Progenitor cell of endocrine pancreas (in vitro differentiated cells): ENCODE results near the gene TAAR5. TPM values are rescaled to one million over a fixed set of nuclear protein-coding genes. Genes with fewer than 3 reads are reported as not detected.
"Not testable (repeated sequence)": the region's sequence is repeated elsewhere in the genome, so short reads cannot be mapped to it uniquely, and the experiment has no call there.

ENCODE experiments used
- DNase-seq: peaks from one replicate; pipeline ENCODE4 v3.0.0; 2021; ENCODE audit warnings: low spot score; ENCODE audit not compliant: unreplicated experiment
- H3K27ac Mint-ChIP-seq: 2 replicates; pipeline ENCODE4 v1.8.0; 2021; ENCODE audit warnings: mild to moderate bottlenecking, moderate library complexity, mixed read lengths
- H3K27me3 Mint-ChIP-seq: 2 replicates; pipeline ENCODE4 v1.8.0; 2021; ENCODE audit warnings: mixed read lengths
- H3K36me3 Mint-ChIP-seq: 2 replicates; pipeline ENCODE4 v1.8.0; 2022; ENCODE audit warnings: mixed read lengths; ENCODE audit not compliant: insufficient read depth
- H3K4me1 Mint-ChIP-seq: 2 replicates; pipeline ENCODE4 v1.8.0; 2021; ENCODE audit warnings: low read depth, mixed read lengths
- H3K4me3 Mint-ChIP-seq: 2 replicates; pipeline ENCODE4 v1.8.0; 2021; ENCODE audit warnings: low read depth, mild to moderate bottlenecking, moderate library complexity, mixed read lengths
- H3K9me3 Mint-ChIP-seq: 2 replicates; pipeline ENCODE4 v1.8.0; 2021; ENCODE audit warnings: low read depth, mixed read lengths
- total RNA-seq: library from RNA; stranded (reverse); gene quantifications from 2 replicates; pipeline ENCODE4 v1.2.1, GENCODE V29; 2021
- TF ChIP-seq, protein P1 (sequence below): fragments of 200-600 bp; sonication (generic); IDR thresholded peaks from one replicate; pipeline ENCODE4 v1.5.0; 2021; ENCODE audit warnings: antibody characterized with exemption, mild to moderate bottlenecking; ENCODE audit not compliant: unreplicated experiment

Gene TAAR5
- total RNA-seq, 1 donor from 2014 or later = not detected

DNA sequence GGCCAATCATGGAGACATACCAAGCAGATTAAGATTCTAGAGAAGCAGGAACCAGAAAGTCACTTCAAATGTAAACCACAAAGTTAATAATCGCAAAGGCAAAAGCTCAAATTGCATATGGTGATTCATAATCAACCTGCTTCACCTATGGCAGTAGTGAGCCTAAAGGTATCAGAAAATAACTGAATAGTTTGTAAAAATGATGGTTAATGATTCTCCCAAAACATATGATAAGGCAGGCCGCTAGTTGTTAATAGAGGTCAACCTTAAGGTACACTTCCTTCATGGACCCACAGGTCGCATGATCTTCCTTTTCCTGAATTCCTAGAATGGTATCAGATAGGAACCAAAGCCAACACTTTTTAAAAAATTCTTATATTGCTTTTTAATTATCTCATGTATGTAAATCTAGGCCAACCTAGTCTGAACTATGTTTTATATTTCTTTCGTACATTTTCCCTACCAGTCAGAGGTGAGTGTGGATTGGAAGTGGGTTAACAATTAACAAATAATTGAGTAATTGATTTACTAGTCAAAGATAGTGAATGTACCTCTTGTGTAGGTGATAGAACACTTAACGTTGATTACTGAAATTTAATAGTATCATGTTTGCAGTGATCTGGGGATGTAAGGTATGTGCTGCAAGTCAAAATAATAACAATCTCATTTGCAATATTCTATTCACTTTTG, 18.1 kb upstream of the TAAR5 start:
- Mint-ChIP-seq H3K27me3 (no peaks in the 10 kb centered on the region), H3K27ac (no peak overlapping the region), H3K4me3 (no peak overlapping the region), H3K36me3 (peaks cover 3% of the 10 kb centered on the region), H3K9me3 (peaks cover 10% of the 10 kb centered on the region), H3K4me1 (peaks cover 19% of the 10 kb centered on the region)
- TF ChIP-seq, protein P1, sequence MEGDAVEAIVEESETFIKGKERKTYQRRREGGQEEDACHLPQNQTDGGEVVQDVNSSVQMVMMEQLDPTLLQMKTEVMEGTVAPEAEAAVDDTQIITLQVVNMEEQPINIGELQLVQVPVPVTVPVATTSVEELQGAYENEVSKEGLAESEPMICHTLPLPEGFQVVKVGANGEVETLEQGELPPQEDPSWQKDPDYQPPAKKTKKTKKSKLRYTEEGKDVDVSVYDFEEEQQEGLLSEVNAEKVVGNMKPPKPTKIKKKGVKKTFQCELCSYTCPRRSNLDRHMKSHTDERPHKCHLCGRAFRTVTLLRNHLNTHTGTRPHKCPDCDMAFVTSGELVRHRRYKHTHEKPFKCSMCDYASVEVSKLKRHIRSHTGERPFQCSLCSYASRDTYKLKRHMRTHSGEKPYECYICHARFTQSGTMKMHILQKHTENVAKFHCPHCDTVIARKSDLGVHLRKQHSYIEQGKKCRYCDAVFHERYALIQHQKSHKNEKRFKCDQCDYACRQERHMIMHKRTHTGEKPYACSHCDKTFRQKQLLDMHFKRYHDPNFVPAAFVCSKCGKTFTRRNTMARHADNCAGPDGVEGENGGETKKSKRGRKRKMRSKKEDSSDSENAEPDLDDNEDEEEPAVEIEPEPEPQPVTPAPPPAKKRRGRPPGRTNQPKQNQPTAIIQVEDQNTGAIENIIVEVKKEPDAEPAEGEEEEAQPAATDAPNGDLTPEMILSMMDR = no peak
- no peak for DNase-seq

DNA sequence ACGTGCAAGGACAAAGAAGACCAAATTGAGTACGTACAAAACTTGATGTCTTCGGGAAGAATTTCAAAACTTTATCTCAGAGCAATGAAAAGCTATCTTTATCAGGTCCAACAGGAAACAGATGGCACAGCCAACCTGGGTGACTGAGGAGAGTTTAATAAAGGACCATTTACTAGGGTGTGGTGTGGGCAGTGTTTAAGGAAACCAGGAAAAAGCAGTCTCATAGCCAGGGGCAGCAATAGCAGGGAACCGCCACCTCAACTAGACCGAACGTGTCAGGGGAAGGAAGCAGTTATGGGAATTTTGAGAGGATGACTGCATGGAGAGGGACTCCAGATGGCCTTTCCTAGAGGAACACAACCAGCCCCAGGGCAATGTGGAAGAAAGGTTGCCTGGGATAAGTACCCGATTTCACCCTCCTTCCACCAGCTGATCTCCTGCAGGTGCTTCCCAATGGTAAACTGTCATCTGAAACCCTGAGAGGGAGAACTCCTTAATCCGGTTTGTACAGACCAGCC, 15.2 kb upstream of the TAAR5 start:
- TF ChIP-seq, protein P1 = no peak
- no peak for DNase-seq
- H3K27ac Mint-ChIP-seq = no peak overlapping the region
- H3K27me3 Mint-ChIP-seq = no peaks in the 10 kb centered on the region
- H3K36me3 Mint-ChIP-seq = peaks cover 3% of the 10 kb centered on the region
- peaks cover 7% of the 10 kb centered on the region for H3K4me1 Mint-ChIP-seq
- H3K4me3 Mint-ChIP-seq = no peak overlapping the region
- H3K9me3 Mint-ChIP-seq = peaks cover 10% of the 10 kb centered on the region

DNA sequence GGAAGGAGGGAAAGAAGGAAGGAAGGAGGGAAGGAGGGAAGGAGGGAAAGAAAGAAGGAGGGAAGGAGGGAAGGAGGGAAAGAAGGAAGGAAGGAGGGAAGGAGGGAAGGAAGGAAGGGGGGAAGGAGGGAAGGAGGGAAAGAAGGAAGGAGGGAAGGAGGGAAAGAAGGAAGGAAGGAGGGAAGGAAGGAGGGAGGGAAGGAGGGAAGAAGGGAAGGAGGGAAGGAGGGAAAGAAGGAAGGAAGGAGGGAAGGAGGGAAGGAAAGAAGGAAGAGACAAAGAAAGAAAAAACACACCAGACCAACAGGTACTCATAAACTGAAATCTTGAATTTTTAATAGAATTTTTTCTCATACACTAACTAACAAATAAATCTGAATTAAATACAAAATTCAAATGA, 11.4 kb upstream of the TAAR5 start:
- H3K9me3 Mint-ChIP-seq, H3K27ac Mint-ChIP-seq, DNase-seq, H3K4me1 Mint-ChIP-seq, H3K36me3 Mint-ChIP-seq, H3K4me3 Mint-ChIP-seq, H3K27me3 Mint-ChIP-seq: not testable (repeated sequence)

DNA sequence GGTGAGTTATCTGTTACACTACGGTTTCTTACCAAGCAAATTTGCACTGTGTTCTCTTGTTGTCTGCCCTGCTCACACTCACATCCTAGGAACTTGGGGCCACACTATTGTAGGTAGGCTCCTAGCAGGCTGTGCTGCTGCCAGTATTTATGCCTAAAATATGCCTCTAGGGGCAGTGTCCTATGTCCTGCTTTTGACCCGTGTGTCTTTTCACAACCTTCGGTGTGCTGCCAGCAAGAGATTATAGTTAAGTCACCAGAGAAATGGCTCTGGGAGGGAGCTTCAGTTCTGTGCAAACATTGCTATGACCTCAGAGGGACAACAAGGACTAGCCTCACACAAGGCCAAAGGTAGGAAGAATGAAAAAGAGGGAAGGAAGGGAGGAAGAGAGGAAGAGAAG, 8.9 kb upstream of the TAAR5 start:
- Mint-ChIP-seq H3K27ac (no peak overlapping the region), H3K36me3 (no peaks in the 10 kb centered on the region), H3K4me3 (no peak overlapping the region), H3K4me1 (peaks cover 2% of the 10 kb centered on the region), H3K9me3 (no peaks in the 10 kb centered on the region), H3K27me3 (peaks cover 3% of the 10 kb centered on the region)
- DNase-seq = no peak
- TF ChIP-seq, protein P1 = peak; percentile 57

DNA sequence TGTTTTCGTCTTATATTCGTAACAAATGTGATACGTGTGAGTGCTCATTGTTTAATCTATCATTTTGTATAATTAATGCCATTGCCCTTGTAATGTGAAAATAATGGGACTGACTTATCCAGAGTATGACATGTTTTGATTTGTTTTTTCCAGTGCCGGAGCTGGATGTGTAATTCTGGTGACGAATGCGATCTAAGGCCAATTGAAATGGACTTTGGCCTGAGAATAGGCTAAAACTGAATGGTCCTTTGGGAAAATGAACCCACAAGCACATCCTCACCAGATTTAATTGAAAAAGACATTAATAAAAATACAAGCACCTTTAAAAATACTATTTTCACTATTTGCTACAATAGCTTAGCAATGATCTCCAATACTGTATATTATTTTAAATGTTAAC, 6.7 kb upstream of the TAAR5 start:
- TF ChIP-seq, protein P1 = no peak
- Mint-ChIP-seq H3K4me1 (peaks cover 2% of the 10 kb centered on the region), H3K9me3 (no peaks in the 10 kb centered on the region), H3K27me3 (peaks cover 17% of the 10 kb centered on the region), H3K4me3 (no peak overlapping the region), H3K36me3 (no peaks in the 10 kb centered on the region), H3K27ac (no peak overlapping the region)
- DNase-seq = no peak

DNA sequence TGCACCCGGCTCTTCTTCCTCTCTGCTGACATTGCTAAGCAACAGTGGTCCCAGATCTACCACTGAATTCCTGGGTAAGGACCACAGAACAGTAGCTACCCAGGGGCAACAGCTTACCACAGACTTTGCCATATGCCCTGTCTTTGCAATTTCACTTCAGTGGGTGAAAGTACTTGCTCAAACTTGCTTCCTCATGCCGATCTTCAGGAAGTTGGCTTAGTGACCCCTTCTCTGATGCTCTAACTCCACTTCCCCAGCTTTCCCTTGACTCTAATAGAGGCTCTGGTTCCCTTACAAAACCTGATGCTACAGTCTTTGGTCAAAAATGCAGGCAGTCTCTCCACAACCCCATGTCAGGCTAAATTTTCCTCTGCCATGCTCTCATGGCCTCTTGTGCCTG, 3.3 kb upstream of the TAAR5 start:
- no peaks in the 10 kb centered on the region for H3K9me3 Mint-ChIP-seq
- no peak for DNase-seq
- H3K4me3 Mint-ChIP-seq = no peak overlapping the region
- H3K36me3 Mint-ChIP-seq = no peaks in the 10 kb centered on the region
- H3K27me3 Mint-ChIP-seq = peaks cover 36% of the 10 kb centered on the region
- H3K27ac Mint-ChIP-seq = no peak overlapping the region
- no peaks in the 10 kb centered on the region for H3K4me1 Mint-ChIP-seq
- TF ChIP-seq, protein P1 = no peak
